ENCODE data around the gene SEMA3A. TPM values are rescaled to one million over a fixed set of nuclear protein-coding genes. Genes with fewer than 3 reads are reported as not detected.

SEMA3A gene
- total and polyA plus RNA-seq, 2 donors = 12.9 to 24.3 TPM

GRCh38 chr7:84107259-84107658, 87.3 kb downstream of the SEMA3A start:
- DNase-seq (ENCODE audit: extremely low spot score) = no peak
- Histone ChIP-seq H3K27ac (ENCODE audit: low read depth) (no peak overlapping the region), H3K4me1 (ENCODE audit: insufficient read depth) (no peaks in the 10 kb centered on the region), H3K4me3 (ENCODE audit: low read depth, low read length) (no peak overlapping the region), H3K36me3 (ENCODE audit: insufficient read depth) (no peaks in the 10 kb centered on the region)
- 88% methylated on average over 2 of the region's 2 CpGs for WGBS

GRCh38 chr7:84106291-84106690, 88.3 kb downstream of the SEMA3A start:
- Histone ChIP-seq H3K36me3 (ENCODE audit: insufficient read depth) (no peaks in the 10 kb centered on the region), H3K4me1 (ENCODE audit: insufficient read depth) (no peaks in the 10 kb centered on the region), H3K27ac (ENCODE audit: low read depth) (no peak overlapping the region), H3K4me3 (ENCODE audit: low read depth, low read length) (no peak overlapping the region)
- DNase-seq (ENCODE audit: extremely low spot score) = no peak
- 68% methylated on average over 3 of the region's 3 CpGs for WGBS

- Histone ChIP-seq H3K36me3 (ENCODE audit: insufficient read depth) (no peaks in the 10 kb centered on the region), H3K4me1 (ENCODE audit: insufficient read depth) (no peaks in the 10 kb centered on the region), H3K4me3 (ENCODE audit: low read depth, low read length) (no peak overlapping the region), H3K27ac (ENCODE audit: low read depth) (no peak overlapping the region)
- WGBS = 0% methylated on average over 1 of the region's 1 CpG
- DNase-seq (ENCODE audit: extremely low spot score) = no peak
Measured at GRCh38 chr7:84105586-84105985, 89.0 kb downstream of the SEMA3A start.

- Histone ChIP-seq H3K4me1 (ENCODE audit: insufficient read depth) (no peaks in the 10 kb centered on the region), H3K27ac (ENCODE audit: low read depth) (no peak overlapping the region), H3K4me3 (ENCODE audit: low read depth, low read length) (no peak overlapping the region), H3K36me3 (ENCODE audit: insufficient read depth) (no peaks in the 10 kb centered on the region)
- DNase-seq (ENCODE audit: extremely low spot score) = no peak
- 76% methylated on average over 3 of the region's 3 CpGs for WGBS
Measured at GRCh38 chr7:84104826-84105225, 89.8 kb downstream of the SEMA3A start.

- Histone ChIP-seq H3K27ac (ENCODE audit: low read depth) (no peak overlapping the region), H3K4me3 (ENCODE audit: low read depth, low read length) (no peak overlapping the region), H3K36me3 (ENCODE audit: insufficient read depth) (no peaks in the 10 kb centered on the region), H3K4me1 (ENCODE audit: insufficient read depth) (no peaks in the 10 kb centered on the region)
- 100% methylated on average over 1 of the region's 1 CpG for WGBS
- no peak for DNase-seq (ENCODE audit: extremely low spot score)
Measured at GRCh38 chr7:84102213-84102612, 92.4 kb downstream of the SEMA3A start.

GRCh38 chr7:84100866-84101265, 93.7 kb downstream of the SEMA3A start:
- Histone ChIP-seq H3K27ac (ENCODE audit: low read depth) (no peak overlapping the region), H3K4me3 (ENCODE audit: low read depth, low read length) (no peak overlapping the region), H3K4me1 (ENCODE audit: insufficient read depth) (no peaks in the 10 kb centered on the region), H3K36me3 (ENCODE audit: insufficient read depth) (no peaks in the 10 kb centered on the region)
- no peak for DNase-seq (ENCODE audit: extremely low spot score)
- 92% methylated on average over 1 of the region's 1 CpG for WGBS

- 72% methylated on average over 2 of the region's 2 CpGs for WGBS
- Histone ChIP-seq H3K4me3 (ENCODE audit: low read depth, low read length) (no peak overlapping the region), H3K36me3 (ENCODE audit: insufficient read depth) (no peaks in the 10 kb centered on the region), H3K27ac (ENCODE audit: low read depth) (no peak overlapping the region), H3K4me1 (ENCODE audit: insufficient read depth) (no peaks in the 10 kb centered on the region)
- DNase-seq (ENCODE audit: extremely low spot score) = no peak
Measured at GRCh38 chr7:84095971-84096370, 98.6 kb downstream of the SEMA3A start.

GRCh38 chr7:84092207-84092606, 102.4 kb downstream of the SEMA3A start:
- 16% methylated on average over 5 of the region's 5 CpGs for WGBS
- H3K27ac ChIP-seq (ENCODE audit: low read depth) = no peak overlapping the region
- no peak for DNase-seq (ENCODE audit: extremely low spot score)
- no peaks in the 10 kb centered on the region for H3K36me3 ChIP-seq (ENCODE audit: insufficient read depth)
- no peak overlapping the region for H3K4me3 ChIP-seq (ENCODE audit: low read depth, low read length)
- H3K4me1 ChIP-seq (ENCODE audit: insufficient read depth) = no peaks in the 10 kb centered on the region

- WGBS = 22% methylated on average over 1 of the region's 1 CpG
- no peak for DNase-seq (ENCODE audit: extremely low spot score)
- no peaks in the 10 kb centered on the region for H3K4me1 ChIP-seq (ENCODE audit: insufficient read depth)
- no peak overlapping the region for H3K27ac ChIP-seq (ENCODE audit: low read depth)
- H3K36me3 ChIP-seq (ENCODE audit: insufficient read depth) = no peaks in the 10 kb centered on the region
- no peak overlapping the region for H3K4me3 ChIP-seq (ENCODE audit: low read depth, low read length)
Measured at GRCh38 chr7:84091318-84091717, 103.3 kb downstream of the SEMA3A start.

GRCh38 chr7:84088802-84089201, 105.8 kb downstream of the SEMA3A start:
- WGBS = 56% methylated on average over 1 of the region's 1 CpG
- Histone ChIP-seq H3K4me3 (ENCODE audit: low read depth, low read length) (no peak overlapping the region), H3K4me1 (ENCODE audit: insufficient read depth) (no peaks in the 10 kb centered on the region), H3K27ac (ENCODE audit: low read depth) (no peak overlapping the region), H3K36me3 (ENCODE audit: insufficient read depth) (no peaks in the 10 kb centered on the region)
- DNase-seq (ENCODE audit: extremely low spot score) = no peak

- Histone ChIP-seq H3K27ac (ENCODE audit: low read depth) (no peak overlapping the region), H3K4me3 (ENCODE audit: low read depth, low read length) (no peak overlapping the region), H3K36me3 (ENCODE audit: insufficient read depth) (no peaks in the 10 kb centered on the region), H3K4me1 (ENCODE audit: insufficient read depth) (no peaks in the 10 kb centered on the region)
- WGBS = 53% methylated on average over 3 of the region's 3 CpGs
- no peak for DNase-seq (ENCODE audit: extremely low spot score)
Measured at GRCh38 chr7:84085998-84086397, 108.6 kb downstream of the SEMA3A start.

- no peaks in the 10 kb centered on the region for H3K4me1 ChIP-seq (ENCODE audit: insufficient read depth)
- H3K4me3 ChIP-seq (ENCODE audit: low read depth, low read length) = no peak overlapping the region
- no peak for DNase-seq (ENCODE audit: extremely low spot score)
- no peak overlapping the region for H3K27ac ChIP-seq (ENCODE audit: low read depth)
- H3K36me3 ChIP-seq (ENCODE audit: insufficient read depth) = no peaks in the 10 kb centered on the region
- WGBS = 6% methylated on average over 1 of the region's 1 CpG
Measured at GRCh38 chr7:84085147-84085546, 109.4 kb downstream of the SEMA3A start.

GRCh38 chr7:84083846-84084245, 110.7 kb downstream of the SEMA3A start:
- Histone ChIP-seq H3K36me3 (ENCODE audit: insufficient read depth) (no peaks in the 10 kb centered on the region), H3K27ac (ENCODE audit: low read depth) (no peak overlapping the region), H3K4me1 (ENCODE audit: insufficient read depth) (no peaks in the 10 kb centered on the region), H3K4me3 (ENCODE audit: low read depth, low read length) (no peak overlapping the region)
- no peak for DNase-seq (ENCODE audit: extremely low spot score)
- 85% methylated on average over 2 of the region's 2 CpGs for WGBS

GRCh38 chr7:84081973-84082522, 112.5 kb downstream of the SEMA3A start:
- no peak for DNase-seq (ENCODE audit: extremely low spot score)
- Histone ChIP-seq H3K4me1 (ENCODE audit: insufficient read depth) (no peaks in the 10 kb centered on the region), H3K36me3 (ENCODE audit: insufficient read depth) (no peaks in the 10 kb centered on the region), H3K4me3 (ENCODE audit: low read depth, low read length) (no peak overlapping the region), H3K27ac (ENCODE audit: low read depth) (no peak overlapping the region)
- 71% methylated on average over 3 of the region's 3 CpGs for WGBS

GRCh38 chr7:84077336-84077735, 117.3 kb downstream of the SEMA3A start:
- 92% methylated on average over 4 of the region's 4 CpGs for WGBS
- H3K4me3 ChIP-seq (ENCODE audit: low read depth, low read length) = no peak overlapping the region
- no peaks in the 10 kb centered on the region for H3K4me1 ChIP-seq (ENCODE audit: insufficient read depth)
- no peaks in the 10 kb centered on the region for H3K36me3 ChIP-seq (ENCODE audit: insufficient read depth)
- DNase-seq (ENCODE audit: extremely low spot score) = no peak
- H3K27ac ChIP-seq (ENCODE audit: low read depth) = no peak overlapping the region
